Activated T-cell treated with anti-CD3 and anti-CD28 coated beads, Interleukin-2, amount 50 U/mL, for 48 hours (primary cell): Measurements from ENCODE around the gene EEF1A2.

Experiments
- DNase-seq, 2 experiments: peaks; one replicate each; pipeline ENCODE4 v3.0.0-alpha.2; 2020

EEF1A2 gene

GRCh38 chr20:63466861-63467260 is 32.0 kb downstream of the EEF1A2 start:
- DNase-seq: no peak

- no peak for DNase-seq
These were observed 32.5 kb downstream of the EEF1A2 start for GRCh38 chr20:63466250-63466825.

GRCh38 chr20:63465380-63466249 is 33.3 kb downstream of the EEF1A2 start:
- no peak for DNase-seq

GRCh38 chr20:63464289-63464635 is 34.6 kb downstream of the EEF1A2 start:
- no peak for DNase-seq

- DNase-seq: no peak
These were observed 35.2 kb downstream of the EEF1A2 start for GRCh38 chr20:63463400-63464288.

- DNase-seq: no peak
These were observed 36.6 kb downstream of the EEF1A2 start for GRCh38 chr20:63462244-63462643.

- no peak for DNase-seq
These were observed 37.6 kb downstream of the EEF1A2 start for GRCh38 chr20:63461104-63461763.

- DNase-seq: no peak
These were observed 39.9 kb downstream of the EEF1A2 start for GRCh38 chr20:63459070-63459380.

GRCh38 chr20:63458170-63459069 is 40.5 kb downstream of the EEF1A2 start:
- DNase-seq: no peak

GRCh38 chr20:63457737-63458136 is 41.1 kb downstream of the EEF1A2 start:
- DNase-seq: no peak

- DNase-seq: no peak
These were observed 42.2 kb downstream of the EEF1A2 start for GRCh38 chr20:63456429-63457284.

GRCh38 chr20:63455568-63455859 is 43.4 kb downstream of the EEF1A2 start:
- no peak for DNase-seq

- DNase-seq: no peak
These were observed 43.9 kb downstream of the EEF1A2 start for GRCh38 chr20:63454731-63455567.

GRCh38 chr20:63452821-63453523 is 45.9 kb downstream of the EEF1A2 start:
- peak in 1 of 2 experiments; percentile 50 for DNase-seq

GRCh38 chr20:63452341-63452740 is 46.5 kb downstream of the EEF1A2 start:
- no peak for DNase-seq

- DNase-seq: no peak
These were observed 47.1 kb downstream of the EEF1A2 start for GRCh38 chr20:63451821-63452220.

GRCh38 chr20:63449796-63450730 is 48.8 kb downstream of the EEF1A2 start:
- no peak for DNase-seq

- DNase-seq: no peak
These were observed 49.9 kb downstream of the EEF1A2 start for GRCh38 chr20:63449025-63449424.

GRCh38 chr20:63448031-63448430 is 50.9 kb downstream of the EEF1A2 start:
- DNase-seq: no peak
